CD4-positive, alpha-beta T cell (primary cell): ENCODE data around the gene RAB25. TPM values are rescaled to one million over a fixed set of nuclear protein-coding genes. Genes with fewer than 3 reads are reported as not detected.
"Not testable (repeated sequence)": the region's sequence is repeated elsewhere in the genome, so short reads cannot be mapped to it uniquely, and the experiment has no call there.

Experiments
- ATAC-seq: fragments of 200-7000 bp; cut with Tn5 transposase; one replicate; pipeline ENCODE4 v1.10.0; 2022; ENCODE audit warnings: mild to moderate bottlenecking; ENCODE audit not compliant: poor library complexity
- CTCF ChIA-PET: fragments of 350-600 bp; sonication (Branson Sonifier 250); formaldehyde crosslinking; loops from one replicate; lab custom pipeline; 2021; ENCODE audit warnings: antibody characterized with exemption, inconsistent platforms; lab: Charles Lee
- POLR2A ChIA-PET: fragments of 350-600 bp; sonication (Branson Sonifier 250); formaldehyde crosslinking; loops from one replicate; lab custom pipeline; 2021; ENCODE audit warnings: antibody characterized with exemption, inconsistent platforms; lab: Charles Lee
- DNase-seq, 14 experiments: peaks; one replicate each; pipeline ENCODE4 v3.0.0-alpha.2; 2013 to 2020; ENCODE audit warnings: mixed read lengths in 2 of 14
- H3K27ac ChIP-seq, 2 donors: one replicate each; pipeline versions ENCODE4 v1.5.1 to v1.7.0; 2013; ENCODE audit warnings: low read length in 2 of 2, low read depth in 1 of 2, mild to moderate bottlenecking in 1 of 2
- H3K27me3 ChIP-seq, 2 experiments: 1 replicate in 1 of 2; 2 replicates in 1 of 2; pipeline versions ENCODE4 v1.6.1 to v1.7.0; 2013; ENCODE audit warnings: low read length in 2 of 2, control low read depth in 1 of 2, mild to moderate bottlenecking in 1 of 2, moderate library complexity in 1 of 2; ENCODE audit not compliant: insufficient read depth in 2 of 2, control insufficient read depth in 1 of 2
- H3K36me3 ChIP-seq: one replicate; pipeline ENCODE4 v1.6.1; 2013; ENCODE audit warnings: low read length, control low read depth; ENCODE audit not compliant: insufficient read depth
- H3K4me1 ChIP-seq: one replicate; pipeline ENCODE4 v1.6.1; 2013; ENCODE audit warnings: low read length, control low read depth; ENCODE audit not compliant: insufficient read depth
- H3K4me3 ChIP-seq: one replicate; pipeline ENCODE4 v1.5.1; 2013; ENCODE audit warnings: mild to moderate bottlenecking, low read length, moderate library complexity
- H3K9me3 ChIP-seq, 2 experiments: 1 replicate in 1 of 2; 2 replicates in 1 of 2; pipeline versions ENCODE4 v1.6.1 to v1.7.0; 2013; ENCODE audit warnings: low read length in 2 of 2, mild to moderate bottlenecking in 2 of 2, control low read depth in 1 of 2, moderate library complexity in 1 of 2; ENCODE audit not compliant: control insufficient read depth in 1 of 2, insufficient read depth in 1 of 2
- H3K27ac Mint-ChIP-seq: one replicate; pipeline ENCODE4 v1.8.0; 2020; ENCODE audit warnings: mixed read lengths
- H3K27me3 Mint-ChIP-seq: one replicate; pipeline ENCODE4 v1.8.0; 2021; ENCODE audit warnings: mixed read lengths
- H3K36me3 Mint-ChIP-seq: one replicate; pipeline ENCODE4 v1.8.0; 2021; ENCODE audit warnings: low read depth, mixed read lengths
- H3K4me1 Mint-ChIP-seq: one replicate; pipeline ENCODE4 v1.8.0; 2021; ENCODE audit warnings: low read depth, mixed read lengths
- H3K4me3 Mint-ChIP-seq: one replicate; pipeline ENCODE4 v1.8.0; 2020; ENCODE audit warnings: mild to moderate bottlenecking, mixed read lengths
- H3K9me3 Mint-ChIP-seq: one replicate; pipeline ENCODE4 v1.8.0; 2020; ENCODE audit warnings: mixed read lengths
- CTCF ChIP-seq: fragments of 200-600 bp; IDR thresholded peaks from one replicate; pipeline ENCODE4 v1.8.0; 2022; ENCODE audit warnings: antibody characterized with exemption, mild to moderate bottlenecking
- intact Hi-C, 2 experiments: fragments of 100-400 bp; cut with DNase I in 1 of 2; cut with micrococcal nuclease in 1 of 2; formaldehyde crosslinking; loops; one replicate each; pipeline versions ENCODE4 v1.15.1 to v1.9.0; 2023 to 2025; cut with DNase I, micrococcal nuclease
- total RNA-seq, 174 experiments: library from RNA in 2 of 174; stranded (reverse) in 2 of 174; gene quantifications; one replicate each; pipeline ENCODE4 v1.2.3 and lab custom pipeline; 2021 to 2026

RAB25 gene
- total RNA-seq, 2 experiments from 2014 or later: 0.58 to 1.3 TPM

GRCh38 chr1:156115514-156116374 is 54.8 kb downstream of the RAB25 start:
- peaks cover 51% of the 10 kb centered on the region for H3K27me3 Mint-ChIP-seq
- Histone ChIP-seq H3K27ac (peak overlapping the region; percentile 36 to 50), H3K4me1 (peaks cover 70% of the 10 kb centered on the region), H3K9me3 (peaks cover 0 to 4% of the 10 kb centered on the region in 2 experiments), H3K36me3 (no peaks in the 10 kb centered on the region), H3K27me3 (peaks cover 24 to 28% of the 10 kb centered on the region in 2 experiments), H3K4me3 (peak overlapping the region; percentile 84)
- ATAC-seq (no peak), DNase-seq (peak in 4 of 14 experiments; percentile 24 to 57 (median 44))
- H3K9me3 Mint-ChIP-seq: no peaks in the 10 kb centered on the region
- POLR2A ChIA-PET: interaction anchor here (0.6 to 4.2 kb wide), 6 partner anchors 9 to 613 kb away, joined by 3 to 23 read pairs (median 10); partner anchors contain the start of genes ISG20L2, METTL25B and PMF1
- no peak for TF ChIP-seq CTCF
- peak overlapping the region; percentile 89 for H3K27ac Mint-ChIP-seq
- CTCF ChIA-PET: interaction anchor here (0.9 to 10.7 kb wide), 7 partner anchors 9 to 110 kb away, joined by 3 to 101 read pairs (median 3); partner anchors contain the start of gene SLC25A44
- intact Hi-C loops: no loop called here
- peaks cover 42% of the 10 kb centered on the region for H3K4me1 Mint-ChIP-seq
- peaks cover 18% of the 10 kb centered on the region for H3K36me3 Mint-ChIP-seq
- peak overlapping the region; percentile 99 for H3K4me3 Mint-ChIP-seq

- H3K27me3 ChIP-seq: peaks cover 24 to 28% of the 10 kb centered on the region in 2 experiments
- H3K4me1 ChIP-seq: peaks cover 78% of the 10 kb centered on the region
- H3K9me3 ChIP-seq, H3K27ac ChIP-seq, DNase-seq, H3K36me3 ChIP-seq, intact Hi-C loops, H3K9me3 Mint-ChIP-seq, ATAC-seq: not testable (repeated sequence)
- H3K36me3 Mint-ChIP-seq: peaks cover 18% of the 10 kb centered on the region
- peaks cover 42% of the 10 kb centered on the region for H3K4me1 Mint-ChIP-seq
- H3K4me3 ChIP-seq: peak overlapping the region; percentile 84
- H3K4me3 Mint-ChIP-seq: peak overlapping the region; percentile 99
- peaks cover 51% of the 10 kb centered on the region for H3K27me3 Mint-ChIP-seq
- H3K27ac Mint-ChIP-seq: peak overlapping the region; percentile 89
- ChIA-PET CTCF (interaction anchor here (10.7 kb wide), 1 partner anchor 21 kb away, joined by 101 read pairs; no protein-coding TSS in a partner anchor), POLR2A (interaction anchor here (3.1 to 4.2 kb wide), 2 partner anchors 10 to 11 kb away, joined by 17 to 22 read pairs; no protein-coding TSS in a partner anchor)
These were observed 55.8 kb downstream of the RAB25 start for GRCh38 chr1:156116731-156117130.

GRCh38 chr1:156117414-156118176 is 56.6 kb downstream of the RAB25 start:
- H3K9me3 ChIP-seq: peaks cover 0 to 4% of the 10 kb centered on the region in 2 experiments
- TF ChIP-seq CTCF: no peak
- Mint-ChIP-seq H3K27ac (no peak overlapping the region), H3K4me3 (peak overlapping the region; percentile 68), H3K36me3 (peaks cover 18% of the 10 kb centered on the region), H3K9me3 (no peaks in the 10 kb centered on the region), H3K27me3 (peaks cover 44% of the 10 kb centered on the region), H3K4me1 (peaks cover 42% of the 10 kb centered on the region)
- ChIA-PET POLR2A (interaction anchor here (4.2 kb wide), 1 partner anchor 11 kb away, joined by 22 read pairs; no protein-coding TSS in a partner anchor), CTCF (interaction anchor here (0.9 to 10.7 kb wide), 3 partner anchors 9 to 21 kb away, joined by 3 to 101 read pairs (median 3); no protein-coding TSS in a partner anchor)
- H3K36me3 ChIP-seq: no peaks in the 10 kb centered on the region
- ATAC-seq (no peak), DNase-seq (peak in 1 of 14 experiments; percentile 9)
- peaks cover 24 to 28% of the 10 kb centered on the region in 2 experiments for H3K27me3 ChIP-seq
- no peak overlapping the region for H3K4me3 ChIP-seq
- H3K27ac ChIP-seq: no peak overlapping the region
- intact Hi-C loops: no loop called here
- H3K4me1 ChIP-seq: peaks cover 80% of the 10 kb centered on the region
